B cell (primary cell): ENCODE results near the gene DPEP2. TPM values are rescaled to one million over a fixed set of nuclear protein-coding genes. Genes with fewer than 3 reads are reported as not detected.

Source experiments
- ATAC-seq: fragments of 200-7000 bp; cut with Tn5 transposase; one replicate; pipeline ENCODE4 v1.10.0; 2021; ENCODE audit warnings: low read depth, mild to moderate bottlenecking, moderate number of reproducible peaks, moderate library complexity
- CTCF ChIA-PET: fragments of 350-600 bp; sonication (Branson Sonifier 250); formaldehyde crosslinking; loops from one replicate; lab custom pipeline; 2021; ENCODE audit warnings: antibody characterized with exemption, inconsistent platforms; lab: Charles Lee
- POLR2A ChIA-PET: fragments of 350-600 bp; sonication (Branson Sonifier 250); formaldehyde crosslinking; loops from one replicate; lab custom pipeline; 2021; ENCODE audit warnings: antibody characterized with exemption; lab: Charles Lee
- DNase-seq: peaks from one replicate; pipeline ENCODE4 v3.0.0; 2013
- H2AFZ ChIP-seq: 2 replicates; pipeline ENCODE4 v1.6.1; 2012; ENCODE audit warnings: mild to moderate bottlenecking, low read depth, low read length; ENCODE audit not compliant: insufficient read depth, poor library complexity, severe bottlenecking
- H3K27ac ChIP-seq, 2 donors: 1 replicate in 1 of 2; 2 replicates in 1 of 2; pipeline ENCODE4 v1.5.1; 2012 to 2013; ENCODE audit warnings: low read length in 2 of 2, mild to moderate bottlenecking in 2 of 2, moderate library complexity in 1 of 2
- H3K27me3 ChIP-seq, 4 experiments: fragments of 200-600 bp in 1 of 4; sonication (generic) in 1 of 4; replicated peaks in 1 of 4; 1 replicate in 2 of 4; 2 replicates in 2 of 4; pipeline versions ENCODE4 v1.6.1 to v1.7.0; 2013 to 2016; ENCODE audit warnings: low read length in 3 of 4, mild to moderate bottlenecking in 2 of 4, mixed read lengths in 1 of 4, moderate library complexity in 1 of 4; ENCODE audit not compliant: insufficient read depth in 4 of 4, control insufficient read depth in 3 of 4; ENCODE audit errors: control extremely low read depth in 1 of 4
- H3K36me3 ChIP-seq, 2 experiments: replicated peaks in 1 of 2; 1 replicate in 1 of 2; 2 replicates in 1 of 2; pipeline versions ENCODE4 v1.6.1 to v1.7.1; 2013; ENCODE audit warnings: low read length in 1 of 2; ENCODE audit not compliant: insufficient read depth in 2 of 2, control insufficient read depth in 1 of 2; ENCODE audit errors: control extremely low read depth in 1 of 2, extremely low read depth in 1 of 2
- H3K4me1 ChIP-seq, 2 donors: fragments of 200-600 bp in 1 of 2; sonication (generic) in 1 of 2; 1 replicate in 1 of 2; 2 replicates in 1 of 2; pipeline versions ENCODE4 v1.5.1 to v1.6.1; 2013 to 2017; ENCODE audit warnings: low read length in 2 of 2; ENCODE audit not compliant: control insufficient read depth in 2 of 2, insufficient read depth in 2 of 2
- H3K4me2 ChIP-seq: replicated peaks from 2 replicates; pipeline ENCODE3; 2012; ENCODE audit warnings: mild to moderate bottlenecking, low read depth, low read length; ENCODE audit not compliant: poor library complexity, severe bottlenecking
- H3K4me3 ChIP-seq, 5 experiments: fragments of 200-600 bp in 1 of 5; sonication (generic) in 1 of 5; 1 replicate in 3 of 5; 2 replicates in 2 of 5; pipeline versions ENCODE4 v1.5.1 to v1.7.0; 2011 to 2016; ENCODE audit warnings: low read length in 4 of 5, mild to moderate bottlenecking in 4 of 5, low read depth in 2 of 5, control low read depth in 1 of 5, moderate library complexity in 1 of 5; ENCODE audit not compliant: insufficient read depth in 1 of 5; ENCODE audit errors: control extremely low read depth in 1 of 5, extremely low read depth in 1 of 5
- H3K79me2 ChIP-seq: fragments of 200-600 bp; sonication (generic); one replicate; pipeline ENCODE4 v1.6.0; 2016; ENCODE audit warnings: low read length; ENCODE audit not compliant: control insufficient read depth, insufficient read depth
- H3K9ac ChIP-seq: fragments of 200-600 bp; sonication (generic); 2 replicates; pipeline ENCODE4 v1.6.1; 2017; ENCODE audit warnings: mild to moderate bottlenecking, low read length, moderate library complexity
- H3K9me3 ChIP-seq, 3 donors: one replicate each; pipeline versions ENCODE4 v1.6.1 to v1.7.1; 2013; ENCODE audit warnings: low read length in 2 of 3; ENCODE audit not compliant: control insufficient read depth in 2 of 3, insufficient read depth in 1 of 3; ENCODE audit errors: control extremely low read depth in 1 of 3
- H4K20me1 ChIP-seq: 2 replicates; pipeline ENCODE4 v1.6.0; 2012; ENCODE audit warnings: mild to moderate bottlenecking, low read length; ENCODE audit not compliant: insufficient read depth, control insufficient read depth, poor library complexity, severe bottlenecking
- H3K27ac Mint-ChIP-seq: one replicate; pipeline ENCODE4 v1.8.0; 2021; ENCODE audit warnings: mixed read lengths
- H3K27me3 Mint-ChIP-seq: one replicate; pipeline ENCODE4 v1.8.0; 2021; ENCODE audit warnings: mixed read lengths
- H3K4me1 Mint-ChIP-seq: one replicate; pipeline ENCODE4 v1.8.0; 2021; ENCODE audit warnings: mixed read lengths
- H3K4me3 Mint-ChIP-seq: one replicate; pipeline ENCODE4 v1.8.0; 2021; ENCODE audit warnings: mixed read lengths
- H3K9me3 Mint-ChIP-seq: one replicate; pipeline ENCODE4 v1.8.0; 2022; ENCODE audit warnings: mixed read lengths; ENCODE audit not compliant: insufficient read depth
- EZH2 ChIP-seq: IDR thresholded peaks from 2 replicates; pipeline ENCODE4 v1.6.1; 2012; ENCODE audit warnings: borderline replicate concordance, low read depth, mild to moderate bottlenecking, moderate library complexity, low read length; ENCODE audit not compliant: insufficient read depth, poor library complexity, severe bottlenecking
- WGBS: methylation state at CpG from one replicate; pipeline ENCODE4 v1.1.5; 2013; ENCODE audit warnings: missing lambda C conversion rate; ENCODE audit not compliant: insufficient coverage; 5-methylcytosine and 5-hydroxymethylcytosine counted together
- intact Hi-C: fragments of 100-400 bp; cut with micrococcal nuclease; formaldehyde crosslinking; loops from one replicate; pipeline ENCODE4 v1.10.0; 2022
- polyA plus RNA-seq: library from polyadenylated mRNA; depleted of rRNA; stranded (reverse); fragments of >200 nt; gene quantifications from 2 replicates; pipeline ENCODE4 v1.2.3, GENCODE V29; 2012
- total RNA-seq, 2 donors: library from RNA; stranded (reverse); fragments of 120-200 nt in 1 of 2; gene quantifications; 1 replicate in 1 of 2; 2 replicates in 1 of 2; pipeline versions ENCODE4 v1.2.3 to v1.2.4, GENCODE V29; 2013 to 2022
- TF ChIP-seq, protein P1 (sequence below): fragments of 200-600 bp; IDR thresholded peaks from one replicate; pipeline ENCODE4 v1.8.0; 2022; ENCODE audit warnings: antibody characterized with exemption, mild to moderate bottlenecking

DPEP2 gene
- total and polyA plus RNA-seq, 2 donors (not counting 1 experiment from before 2014, with no cell fraction given), result 123 to 150 TPM

DNA sequence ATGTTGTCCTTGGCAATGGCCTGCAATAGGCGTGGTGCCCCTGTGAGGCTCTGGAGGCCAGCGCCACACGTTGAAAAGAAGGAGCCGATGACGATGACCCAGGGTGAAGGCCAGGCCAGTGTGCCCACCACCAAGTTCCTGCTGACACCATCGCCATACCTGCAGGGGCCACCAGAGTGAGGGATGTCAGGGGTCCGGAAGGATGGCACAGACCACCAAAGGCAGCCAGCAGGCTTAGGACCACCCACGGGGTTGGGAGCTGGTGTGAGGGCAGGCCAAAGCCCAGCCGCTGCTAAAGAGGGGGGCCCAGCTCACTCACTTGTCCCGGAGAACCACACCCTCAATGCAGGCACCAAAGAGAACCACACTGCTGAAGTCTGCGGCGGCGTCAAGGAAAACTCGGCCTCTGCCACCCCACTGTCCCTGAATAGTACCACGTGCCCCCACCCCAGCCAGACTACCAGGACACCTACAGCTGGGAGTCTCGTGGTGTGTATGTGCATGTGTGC lies 48.9 kb downstream of the DPEP2 start:
- CTCF ChIA-PET, result interaction anchor here (1.2 to 2.6 kb wide), 2 partner anchors 9 to 67 kb away, joined by 3 to 7 read pairs; no protein-coding TSS in a partner anchor

DNA sequence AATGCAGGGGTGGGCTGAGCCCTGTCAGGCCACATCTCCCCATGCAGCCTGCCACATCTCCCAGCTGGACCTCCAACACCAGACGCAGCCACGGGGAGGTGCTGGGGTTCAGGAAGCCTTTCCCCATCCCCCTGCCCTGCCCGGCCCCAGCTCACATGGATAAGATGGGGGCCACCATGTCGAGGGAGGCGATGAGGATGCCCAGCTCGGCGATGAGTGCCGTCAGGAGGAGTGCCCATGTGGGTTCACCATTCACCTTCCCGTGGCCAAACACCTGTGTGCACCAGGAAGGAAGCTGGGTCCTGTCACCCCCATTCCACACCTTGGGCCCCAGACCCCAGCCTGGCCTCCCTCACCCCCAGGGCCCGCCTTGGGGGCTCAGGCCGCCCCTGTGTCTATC lies 49.6 kb downstream of the DPEP2 start:
- H3K4me2 ChIP-seq, result no peak overlapping the region
- POLR2A ChIA-PET, result no interaction called here
- Mint-ChIP-seq H3K27me3 (no peaks in the 10 kb centered on the region), H3K4me3 (no peak overlapping the region), H3K27ac (no peak overlapping the region), H3K9me3 (no peaks in the 10 kb centered on the region), H3K4me1 (no peaks in the 10 kb centered on the region)
- no peak for DNase-seq
- no peak overlapping the region for H3K4me3 ChIP-seq
- no peak overlapping the region for H2AFZ ChIP-seq
- H3K27ac ChIP-seq, result no peak overlapping the region
- WGBS, result 93% methylated on average over 10 of the region's 11 CpGs
- intact Hi-C loops, result no loop called here
- peaks cover 7% of the 10 kb centered on the region for H3K79me2 ChIP-seq
- peaks cover 0 to 12% of the 10 kb centered on the region in 2 experiments for H3K36me3 ChIP-seq
- H3K9ac ChIP-seq, result no peak overlapping the region
- H3K9me3 ChIP-seq, result no peaks in the 10 kb centered on the region
- no peaks in the 10 kb centered on the region for H3K27me3 ChIP-seq
- TF ChIP-seq EZH2, result no peak
- TF ChIP-seq, protein P1, sequence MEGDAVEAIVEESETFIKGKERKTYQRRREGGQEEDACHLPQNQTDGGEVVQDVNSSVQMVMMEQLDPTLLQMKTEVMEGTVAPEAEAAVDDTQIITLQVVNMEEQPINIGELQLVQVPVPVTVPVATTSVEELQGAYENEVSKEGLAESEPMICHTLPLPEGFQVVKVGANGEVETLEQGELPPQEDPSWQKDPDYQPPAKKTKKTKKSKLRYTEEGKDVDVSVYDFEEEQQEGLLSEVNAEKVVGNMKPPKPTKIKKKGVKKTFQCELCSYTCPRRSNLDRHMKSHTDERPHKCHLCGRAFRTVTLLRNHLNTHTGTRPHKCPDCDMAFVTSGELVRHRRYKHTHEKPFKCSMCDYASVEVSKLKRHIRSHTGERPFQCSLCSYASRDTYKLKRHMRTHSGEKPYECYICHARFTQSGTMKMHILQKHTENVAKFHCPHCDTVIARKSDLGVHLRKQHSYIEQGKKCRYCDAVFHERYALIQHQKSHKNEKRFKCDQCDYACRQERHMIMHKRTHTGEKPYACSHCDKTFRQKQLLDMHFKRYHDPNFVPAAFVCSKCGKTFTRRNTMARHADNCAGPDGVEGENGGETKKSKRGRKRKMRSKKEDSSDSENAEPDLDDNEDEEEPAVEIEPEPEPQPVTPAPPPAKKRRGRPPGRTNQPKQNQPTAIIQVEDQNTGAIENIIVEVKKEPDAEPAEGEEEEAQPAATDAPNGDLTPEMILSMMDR, result no peak
- no peaks in the 10 kb centered on the region for H3K4me1 ChIP-seq
- CTCF ChIA-PET, result interaction anchor here (1.2 to 2.6 kb wide), 2 partner anchors 8 to 66 kb away, joined by 3 to 7 read pairs; no protein-coding TSS in a partner anchor
- no peaks in the 10 kb centered on the region for H4K20me1 ChIP-seq
- ATAC-seq, result no peak

More for the DNA sequence above, 48.9 kb downstream of the DPEP2 start:
- DNase-seq (no peak), ATAC-seq (no peak)
- no peaks in the 10 kb centered on the region for H3K9me3 ChIP-seq
- no peak overlapping the region for H3K27ac ChIP-seq
- H3K4me2 ChIP-seq, result no peak overlapping the region
- no peaks in the 10 kb centered on the region for H3K4me1 Mint-ChIP-seq
- H3K36me3 ChIP-seq, result peaks cover 0 to 12% of the 10 kb centered on the region in 2 experiments
- H3K4me3 ChIP-seq, result no peak overlapping the region
- no peaks in the 10 kb centered on the region for H3K27me3 ChIP-seq
- intact Hi-C loops, result no loop called here
- H3K27me3 Mint-ChIP-seq, result no peaks in the 10 kb centered on the region
- H3K4me1 ChIP-seq, result no peaks in the 10 kb centered on the region
- 95% methylated on average over 13 of the region's 16 CpGs for WGBS
- peaks cover 1% of the 10 kb centered on the region for H3K79me2 ChIP-seq
- no peak overlapping the region for H3K9ac ChIP-seq
- H3K9me3 Mint-ChIP-seq, result no peaks in the 10 kb centered on the region
- TF ChIP-seq EZH2, result no peak
- TF ChIP-seq, protein P1, result no peak
- POLR2A ChIA-PET, result no interaction called here
- no peak overlapping the region for H2AFZ ChIP-seq
- no peaks in the 10 kb centered on the region for H4K20me1 ChIP-seq
- no peak overlapping the region for H3K4me3 Mint-ChIP-seq
- H3K27ac Mint-ChIP-seq, result no peak overlapping the region
